NB4 (cell line): ENCODE results near the gene NDUFB5.

Experiments
- DNase-seq: peaks from one replicate; pipeline ENCODE4 v3.0.0; 2010; ENCODE audit warnings: low read depth
- H3K4me3 ChIP-seq: one replicate; pipeline ENCODE4 v1.5.1; 2011; ENCODE audit warnings: mild to moderate bottlenecking, low read depth, low read length, moderate library complexity
- MYC ChIP-seq: IDR thresholded peaks from 2 replicates; pipeline ENCODE4 v1.6.1; 2011; ENCODE audit warnings: low read depth, low read length
- POLR2A ChIP-seq: IDR thresholded peaks from 2 replicates; pipeline ENCODE4 v1.6.1; 2011; ENCODE audit warnings: mild to moderate bottlenecking; ENCODE audit not compliant: insufficient read length; ENCODE audit errors: extremely low read depth
- TF ChIP-seq, protein P1 (sequence below): IDR thresholded peaks from one replicate; pipeline ENCODE4 v1.5.1; 2012; ENCODE audit warnings: low read depth, low read length
- TF ChIP-seq, protein P2 (sequence below): IDR thresholded peaks from 2 replicates; pipeline ENCODE4 v1.6.1; 2011; ENCODE audit warnings: low read depth, low read length

NDUFB5 gene

DNA sequence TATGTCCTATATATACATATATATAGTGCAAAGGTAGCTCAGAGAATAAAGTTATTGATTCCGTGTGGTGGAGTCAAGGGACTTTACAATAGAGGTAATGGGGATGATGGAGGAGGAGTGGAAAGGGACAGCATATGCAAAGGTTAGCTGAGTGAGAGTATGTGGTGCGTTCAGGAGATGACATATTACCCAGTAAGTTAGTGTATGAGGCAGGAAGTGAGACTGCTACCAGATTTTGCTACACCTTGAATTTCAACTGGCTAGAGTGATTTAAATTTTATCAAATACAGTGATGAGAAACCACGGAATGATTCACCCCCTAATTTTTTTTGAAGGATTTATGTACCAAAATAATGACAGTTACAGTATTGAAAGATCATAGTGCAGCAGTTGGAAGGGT, 39.1 kb upstream of the NDUFB5 start:
- H3K4me3 ChIP-seq: no peak overlapping the region
- TF ChIP-seq MYC (no peak), POLR2A (no peak)
- TF ChIP-seq, protein P1, sequence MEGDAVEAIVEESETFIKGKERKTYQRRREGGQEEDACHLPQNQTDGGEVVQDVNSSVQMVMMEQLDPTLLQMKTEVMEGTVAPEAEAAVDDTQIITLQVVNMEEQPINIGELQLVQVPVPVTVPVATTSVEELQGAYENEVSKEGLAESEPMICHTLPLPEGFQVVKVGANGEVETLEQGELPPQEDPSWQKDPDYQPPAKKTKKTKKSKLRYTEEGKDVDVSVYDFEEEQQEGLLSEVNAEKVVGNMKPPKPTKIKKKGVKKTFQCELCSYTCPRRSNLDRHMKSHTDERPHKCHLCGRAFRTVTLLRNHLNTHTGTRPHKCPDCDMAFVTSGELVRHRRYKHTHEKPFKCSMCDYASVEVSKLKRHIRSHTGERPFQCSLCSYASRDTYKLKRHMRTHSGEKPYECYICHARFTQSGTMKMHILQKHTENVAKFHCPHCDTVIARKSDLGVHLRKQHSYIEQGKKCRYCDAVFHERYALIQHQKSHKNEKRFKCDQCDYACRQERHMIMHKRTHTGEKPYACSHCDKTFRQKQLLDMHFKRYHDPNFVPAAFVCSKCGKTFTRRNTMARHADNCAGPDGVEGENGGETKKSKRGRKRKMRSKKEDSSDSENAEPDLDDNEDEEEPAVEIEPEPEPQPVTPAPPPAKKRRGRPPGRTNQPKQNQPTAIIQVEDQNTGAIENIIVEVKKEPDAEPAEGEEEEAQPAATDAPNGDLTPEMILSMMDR: no peak
- TF ChIP-seq, protein P2, sequence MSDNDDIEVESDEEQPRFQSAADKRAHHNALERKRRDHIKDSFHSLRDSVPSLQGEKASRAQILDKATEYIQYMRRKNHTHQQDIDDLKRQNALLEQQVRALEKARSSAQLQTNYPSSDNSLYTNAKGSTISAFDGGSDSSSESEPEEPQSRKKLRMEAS: no peak
- DNase-seq: no peak

DNA sequence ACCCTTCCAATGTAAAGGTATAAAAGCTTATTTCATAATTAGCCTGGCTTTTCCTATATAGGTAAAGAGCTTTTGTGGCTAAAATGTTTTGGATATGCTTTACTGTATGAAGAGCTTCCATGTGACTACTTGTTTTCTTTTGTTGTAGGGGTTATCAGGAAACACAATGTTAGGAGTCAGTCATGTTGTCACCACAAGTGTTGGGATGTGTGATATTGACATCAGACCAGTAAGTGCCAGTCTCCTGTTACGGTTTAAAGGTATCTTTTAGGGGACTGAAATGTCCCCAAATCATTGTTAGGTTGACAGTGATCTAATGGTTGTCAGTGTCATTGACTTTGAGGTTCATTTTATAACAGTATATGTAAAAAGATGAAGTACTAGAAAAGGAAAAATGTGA, 23.6 kb upstream of the NDUFB5 start:
- TF ChIP-seq, protein P2: no peak
- TF ChIP-seq MYC (no peak), POLR2A (no peak)
- TF ChIP-seq, protein P1: no peak
- no peak for DNase-seq
- H3K4me3 ChIP-seq: no peak overlapping the region

DNA sequence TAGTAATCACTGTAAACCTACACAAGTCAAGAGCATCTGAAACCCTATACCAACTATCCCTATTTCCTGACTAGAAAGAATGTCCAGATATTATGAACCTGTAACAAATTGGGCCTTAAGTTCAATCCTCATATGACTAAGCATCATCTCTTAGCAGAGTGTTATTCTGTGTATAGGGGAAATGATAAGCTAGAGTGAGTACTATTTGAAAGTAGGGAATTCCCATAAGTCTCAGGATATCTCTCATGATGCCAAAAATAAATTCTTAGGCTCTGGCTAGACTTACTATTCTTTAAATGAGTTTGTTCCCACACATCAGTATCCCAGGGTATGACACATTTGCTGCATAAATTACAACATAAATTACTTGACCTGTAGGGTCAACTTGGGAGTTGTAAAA, 15.5 kb upstream of the NDUFB5 start:
- no peak overlapping the region for H3K4me3 ChIP-seq
- TF ChIP-seq, protein P1: no peak
- TF ChIP-seq, protein P2: no peak
- no peak for TF ChIP-seq POLR2A
- TF ChIP-seq MYC: no peak
- no peak for DNase-seq

DNA sequence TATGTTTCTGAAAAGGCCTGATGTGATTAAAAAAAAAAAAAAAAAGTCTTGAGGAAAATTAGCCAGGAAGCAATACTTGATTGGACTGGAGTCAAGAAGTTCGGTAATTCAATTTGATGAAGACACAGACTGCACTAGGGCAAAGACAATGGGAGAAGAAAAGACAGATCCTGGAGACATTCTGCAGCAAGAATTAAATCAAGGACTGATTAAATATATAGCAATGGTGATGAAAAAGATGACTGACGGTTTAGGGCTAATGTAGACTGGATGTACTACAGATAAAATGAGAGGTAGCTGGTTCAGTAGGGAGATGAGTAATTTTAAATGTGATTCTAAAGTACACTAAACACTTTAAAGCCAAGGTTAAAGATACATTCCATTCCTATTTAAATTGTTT, 13.9 kb upstream of the NDUFB5 start:
- DNase-seq: no peak
- H3K4me3 ChIP-seq: no peak overlapping the region
- TF ChIP-seq MYC (no peak), POLR2A (no peak)
- TF ChIP-seq, protein P2: no peak
- TF ChIP-seq, protein P1: no peak

DNA sequence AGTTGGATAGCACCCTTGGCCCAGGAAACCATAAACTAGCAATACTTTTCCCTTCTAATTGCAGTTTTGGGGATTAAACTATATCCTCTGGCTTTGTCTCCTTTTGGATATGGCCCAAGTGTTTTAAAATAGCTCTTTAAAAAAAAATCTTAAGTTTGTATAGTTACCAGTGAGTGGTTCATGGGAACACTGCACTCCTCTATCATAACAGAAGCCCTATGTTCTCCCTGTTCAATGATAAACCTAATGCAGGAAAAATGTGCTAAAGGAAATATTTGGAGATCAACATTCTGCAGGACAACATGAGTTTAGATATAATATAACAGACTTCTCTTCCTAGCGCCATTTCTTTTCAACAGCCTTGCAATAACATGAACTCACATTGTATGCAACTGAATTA, 13.3 kb upstream of the NDUFB5 start:
- no peak for DNase-seq

More for the DNA sequence above, 13.3 kb upstream of the NDUFB5 start:
- TF ChIP-seq, protein P1: no peak
- no peak for TF ChIP-seq POLR2A
- no peak for TF ChIP-seq MYC
- TF ChIP-seq, protein P2: no peak
- H3K4me3 ChIP-seq: no peak overlapping the region
